SU-DHL-6 (cell line): ENCODE measurements around the gene POLRMT.
"Not testable (repeated sequence)": the region's sequence is repeated elsewhere in the genome, so short reads cannot be mapped to it uniquely, and the experiment has no call there.

Source experiments
- H2AFZ ChIP-seq: fragments of 200-600 bp; sonication (generic); 2 replicates; pipeline ENCODE4 v1.6.1; 2014; ENCODE audit warnings: low read depth, mild to moderate bottlenecking, moderate library complexity, mixed read lengths, antibody characterized with exemption, low read length; ENCODE audit not compliant: severe bottlenecking
- H3F3A ChIP-seq: fragments of 200-600 bp; shearing (Covaris generic); 2 replicates; pipeline ENCODE4 v1.6.0; 2016; ENCODE audit warnings: antibody characterized with exemption, mild to moderate bottlenecking; ENCODE audit not compliant: insufficient read depth
- H3K27ac ChIP-seq: fragments of 200-600 bp; sonication (generic); 2 replicates; pipeline ENCODE4 v1.5.1; 2016; ENCODE audit warnings: low read depth, mild to moderate bottlenecking, low read length, moderate library complexity, mixed read lengths
- H3K27me3 ChIP-seq: fragments of 200-600 bp; sonication (generic), shearing (Covaris generic); 2 replicates; pipeline ENCODE4 v1.6.0; 2014; ENCODE audit warnings: mild to moderate bottlenecking, low read length
- H3K36me3 ChIP-seq: fragments of 200-600 bp; sonication (generic); 2 replicates; pipeline ENCODE4 v1.6.1; 2014; ENCODE audit warnings: mild to moderate bottlenecking, low read length, mixed read lengths
- H3K4me2 ChIP-seq: fragments of 300-600, 200-600 bp; shearing (Covaris generic), sonication (generic); 2 replicates; pipeline ENCODE4 v1.6.0; 2014; ENCODE audit warnings: low read length, low read depth, mild to moderate bottlenecking; ENCODE audit not compliant: poor library complexity, severe bottlenecking
- H3K4me3 ChIP-seq: fragments of 200-600 bp; sonication (generic); 2 replicates; pipeline ENCODE4 v1.5.1; 2014; ENCODE audit warnings: antibody characterized with exemption, low read length, mild to moderate bottlenecking, mixed read lengths; ENCODE audit not compliant: insufficient read depth, poor library complexity, severe bottlenecking
- H3K79me2 ChIP-seq: fragments of 200-600 bp; sonication (generic); 2 replicates; pipeline ENCODE4 v1.6.1; 2014; ENCODE audit warnings: mild to moderate bottlenecking, low read length, moderate library complexity; ENCODE audit not compliant: insufficient read depth
- H3K9ac ChIP-seq: fragments of 200-600 bp; sonication (generic); 2 replicates; pipeline ENCODE4 v1.7.0; 2014; ENCODE audit warnings: mild to moderate bottlenecking, low read length
- H3K9me2 ChIP-seq: fragments of 200-600 bp; sonication (generic); replicated peaks from 2 replicates; pipeline ENCODE4 v1.6.1; 2014; ENCODE audit warnings: low read length; ENCODE audit not compliant: insufficient read depth
- H3K9me3 ChIP-seq: fragments of 200-600 bp; sonication (generic); 2 replicates; pipeline ENCODE4 v1.6.1; 2014; ENCODE audit warnings: low read length, mixed read lengths; ENCODE audit not compliant: insufficient read depth
- H4K20me1 ChIP-seq: fragments of 200-600 bp; sonication (generic); 2 replicates; pipeline ENCODE4 v1.6.1; 2014; ENCODE audit warnings: low read depth, mild to moderate bottlenecking, antibody characterized with exemption, low read length, moderate library complexity, mixed read lengths
- EZH2phosphoT487 ChIP-seq: fragments of 200-600 bp; sonication (generic), shearing (Covaris generic); conservative IDR thresholded peaks from 2 replicates; pipeline ENCODE4 v1.6.1; 2018; ENCODE audit warnings: mild to moderate bottlenecking, antibody characterized with exemption, low read length, moderate library complexity, mixed read lengths
- TF ChIP-seq, protein P1 (sequence below): fragments of 200-600 bp; sonication (generic); IDR thresholded peaks from one replicate; pipeline ENCODE4 v1.5.1; 2017; ENCODE audit warnings: antibody characterized with exemption, mild to moderate bottlenecking, low read length, moderate library complexity; ENCODE audit not compliant: insufficient read depth, poor library complexity, severe bottlenecking

The POLRMT gene

DNA sequence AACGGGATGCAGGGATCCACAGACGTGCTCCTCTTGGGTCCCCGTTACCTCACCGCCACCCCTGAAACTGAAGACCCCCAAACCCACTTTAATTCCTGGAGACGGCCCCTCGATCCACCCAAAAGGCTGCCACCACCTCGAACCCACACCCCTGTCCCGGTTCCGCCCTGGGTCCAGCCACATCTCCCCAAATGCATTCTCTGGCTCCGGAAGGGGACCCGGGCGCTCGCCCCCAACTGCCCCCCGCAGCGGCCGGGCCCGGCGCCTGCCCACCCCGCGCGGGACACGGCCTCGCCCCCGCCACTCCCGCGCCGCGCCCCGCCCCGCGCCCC is 42.6 kb upstream of the POLRMT start:
- no peak overlapping the region for H3K27ac ChIP-seq
- H3K79me2 ChIP-seq, result no peaks in the 10 kb centered on the region
- no peak overlapping the region for H3K4me2 ChIP-seq
- H2AFZ ChIP-seq, result no peak overlapping the region
- H3K9me3 ChIP-seq, result no peaks in the 10 kb centered on the region
- no peaks in the 10 kb centered on the region for H3K36me3 ChIP-seq
- H3K9ac ChIP-seq, result no peak overlapping the region
- H3K4me3 ChIP-seq, result no peak overlapping the region
- no peak for TF ChIP-seq EZH2phosphoT487
- TF ChIP-seq, protein P1, sequence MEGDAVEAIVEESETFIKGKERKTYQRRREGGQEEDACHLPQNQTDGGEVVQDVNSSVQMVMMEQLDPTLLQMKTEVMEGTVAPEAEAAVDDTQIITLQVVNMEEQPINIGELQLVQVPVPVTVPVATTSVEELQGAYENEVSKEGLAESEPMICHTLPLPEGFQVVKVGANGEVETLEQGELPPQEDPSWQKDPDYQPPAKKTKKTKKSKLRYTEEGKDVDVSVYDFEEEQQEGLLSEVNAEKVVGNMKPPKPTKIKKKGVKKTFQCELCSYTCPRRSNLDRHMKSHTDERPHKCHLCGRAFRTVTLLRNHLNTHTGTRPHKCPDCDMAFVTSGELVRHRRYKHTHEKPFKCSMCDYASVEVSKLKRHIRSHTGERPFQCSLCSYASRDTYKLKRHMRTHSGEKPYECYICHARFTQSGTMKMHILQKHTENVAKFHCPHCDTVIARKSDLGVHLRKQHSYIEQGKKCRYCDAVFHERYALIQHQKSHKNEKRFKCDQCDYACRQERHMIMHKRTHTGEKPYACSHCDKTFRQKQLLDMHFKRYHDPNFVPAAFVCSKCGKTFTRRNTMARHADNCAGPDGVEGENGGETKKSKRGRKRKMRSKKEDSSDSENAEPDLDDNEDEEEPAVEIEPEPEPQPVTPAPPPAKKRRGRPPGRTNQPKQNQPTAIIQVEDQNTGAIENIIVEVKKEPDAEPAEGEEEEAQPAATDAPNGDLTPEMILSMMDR, result no peak
- 0 out of 2 replicates have a peak, but pooled peaks cover 9% of the 10 kb centered on the region for H3F3A ChIP-seq
- no peaks in the 10 kb centered on the region for H3K27me3 ChIP-seq
- no peaks in the 10 kb centered on the region for H3K9me2 ChIP-seq
- H4K20me1 ChIP-seq, result no peaks in the 10 kb centered on the region

- no peak overlapping the region for H2AFZ ChIP-seq
- no peak overlapping the region for H3K9ac ChIP-seq
- no peak overlapping the region for H3K27ac ChIP-seq
- H3F3A ChIP-seq, result 0 out of 2 replicates have a peak, but pooled peaks cover 8% of the 10 kb centered on the region
- H3K4me3 ChIP-seq, result no peak overlapping the region
- H4K20me1 ChIP-seq, result no peaks in the 10 kb centered on the region
- H3K9me3 ChIP-seq, result no peaks in the 10 kb centered on the region
- no peaks in the 10 kb centered on the region for H3K9me2 ChIP-seq
- no peak overlapping the region for H3K4me2 ChIP-seq
- no peaks in the 10 kb centered on the region for H3K79me2 ChIP-seq
- no peaks in the 10 kb centered on the region for H3K27me3 ChIP-seq
- H3K36me3 ChIP-seq, result no peaks in the 10 kb centered on the region
- TF ChIP-seq, protein P1, result no peak
- no peak for TF ChIP-seq EZH2phosphoT487
Observed at GRCh38 chr19:674282-675151, 41.2 kb upstream of the POLRMT start.

GRCh38 chr19:670609-671075 is 37.3 kb upstream of the POLRMT start:
- H3K4me2 ChIP-seq, result no peak overlapping the region
- no peak overlapping the region for H2AFZ ChIP-seq
- no peak overlapping the region for H3K27ac ChIP-seq
- no peaks in the 10 kb centered on the region for H3K27me3 ChIP-seq
- H3K9me2 ChIP-seq, result no peaks in the 10 kb centered on the region
- no peaks in the 10 kb centered on the region for H3K36me3 ChIP-seq
- TF ChIP-seq EZH2phosphoT487, result no peak
- TF ChIP-seq, protein P1, result no peak
- H3F3A ChIP-seq, result no peaks in the 10 kb centered on the region
- H3K9ac ChIP-seq, result no peak overlapping the region
- H3K9me3 ChIP-seq, result no peaks in the 10 kb centered on the region
- H3K79me2 ChIP-seq, result no peaks in the 10 kb centered on the region
- no peak overlapping the region for H3K4me3 ChIP-seq
- H4K20me1 ChIP-seq, result no peaks in the 10 kb centered on the region

DNA sequence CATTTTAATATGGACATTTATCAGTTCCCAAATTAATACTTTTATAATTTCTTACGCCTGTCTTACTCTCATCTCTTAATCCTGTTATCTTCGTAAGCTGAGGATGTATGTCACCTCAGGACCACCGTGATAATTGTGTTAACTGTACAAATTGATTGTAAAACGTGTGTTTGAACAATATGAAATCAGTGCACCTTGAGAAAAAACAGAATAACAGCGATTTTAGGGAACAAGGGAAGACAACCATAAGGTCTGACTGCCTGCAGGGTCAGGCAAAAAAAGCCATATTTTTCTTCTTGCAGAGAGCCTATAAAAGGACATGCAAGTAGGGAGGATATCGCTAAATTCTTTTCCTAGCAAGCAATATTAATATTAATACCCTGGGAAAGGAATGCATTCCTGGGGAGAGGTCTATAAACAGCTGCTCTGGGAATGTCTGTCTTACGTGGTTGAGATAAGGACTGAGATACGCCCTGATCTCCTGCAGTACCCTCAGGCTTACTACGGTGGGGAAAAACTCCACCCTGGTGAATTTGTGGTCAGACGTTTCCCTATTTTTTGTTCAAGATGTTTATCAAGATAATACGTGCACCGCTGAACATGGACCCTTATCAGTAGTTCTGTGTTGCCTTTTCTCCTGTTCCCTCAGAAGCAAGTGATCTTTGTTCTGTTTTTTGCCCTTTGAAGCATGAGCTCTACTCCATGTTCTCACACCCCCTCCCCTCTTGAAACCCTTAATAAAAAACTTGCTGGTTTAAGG is 35.5 kb upstream of the POLRMT start:
- not testable (repeated sequence) for H3K9me3 ChIP-seq, H3K79me2 ChIP-seq, H3K36me3 ChIP-seq, H3K4me3 ChIP-seq, H2AFZ ChIP-seq, H3K4me2 ChIP-seq, H3K27me3 ChIP-seq, H3K27ac ChIP-seq, H4K20me1 ChIP-seq, H3K9me2 ChIP-seq, H3F3A ChIP-seq, H3K9ac ChIP-seq

- H3K9me3 ChIP-seq, H3K4me2 ChIP-seq, H3K27me3 ChIP-seq, H2AFZ ChIP-seq, H3F3A ChIP-seq, H3K4me3 ChIP-seq, H3K9ac ChIP-seq, H3K27ac ChIP-seq, H3K36me3 ChIP-seq, H4K20me1 ChIP-seq, H3K79me2 ChIP-seq, H3K9me2 ChIP-seq: not testable (repeated sequence)
Observed at GRCh38 chr19:666985-667573, 33.7 kb upstream of the POLRMT start.
